NCI-H2196 treated with DMSO at 0.1 percent for 48 hours (cell line): ENCODE measurements around the gene ACTR1B.
"Not testable (repeated sequence)": the region's sequence is repeated elsewhere in the genome, so short reads cannot be mapped to it uniquely, and the experiment has no call there.

ENCODE experiments used
- DNase-seq: peaks from one replicate; lab custom pipeline; 2025; ENCODE audit not compliant: unreplicated experiment; lab: John Stamatoyannopoulos, UW

ACTR1B gene

GRCh38 chr2:97659256-97660043, 4.4 kb downstream of the ACTR1B start:
- no peak for DNase-seq

DNA sequence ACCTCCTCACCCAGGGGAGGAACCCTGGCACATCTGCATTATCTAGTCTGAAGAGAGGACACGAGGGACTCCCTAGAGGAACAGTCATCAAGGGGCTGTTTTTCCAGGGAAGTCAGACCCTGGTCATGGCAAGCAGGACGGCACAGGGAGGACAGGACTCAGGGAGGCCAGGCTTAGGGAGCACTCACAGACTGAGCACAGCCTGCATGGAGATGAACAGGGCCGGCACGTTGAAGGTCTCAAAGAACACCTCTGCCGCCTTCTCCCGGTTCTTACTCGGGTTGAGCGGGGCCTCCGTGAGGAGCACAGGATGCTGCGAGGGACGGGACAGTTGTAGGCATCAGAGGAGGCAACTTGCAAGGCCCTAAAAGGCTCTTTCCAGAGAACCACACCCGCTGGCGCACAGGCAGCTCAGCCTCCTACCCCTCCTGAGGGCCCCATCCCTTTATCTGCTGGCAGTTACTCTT, 5.1 kb downstream of the ACTR1B start:
- DNase-seq: no peak

DNA sequence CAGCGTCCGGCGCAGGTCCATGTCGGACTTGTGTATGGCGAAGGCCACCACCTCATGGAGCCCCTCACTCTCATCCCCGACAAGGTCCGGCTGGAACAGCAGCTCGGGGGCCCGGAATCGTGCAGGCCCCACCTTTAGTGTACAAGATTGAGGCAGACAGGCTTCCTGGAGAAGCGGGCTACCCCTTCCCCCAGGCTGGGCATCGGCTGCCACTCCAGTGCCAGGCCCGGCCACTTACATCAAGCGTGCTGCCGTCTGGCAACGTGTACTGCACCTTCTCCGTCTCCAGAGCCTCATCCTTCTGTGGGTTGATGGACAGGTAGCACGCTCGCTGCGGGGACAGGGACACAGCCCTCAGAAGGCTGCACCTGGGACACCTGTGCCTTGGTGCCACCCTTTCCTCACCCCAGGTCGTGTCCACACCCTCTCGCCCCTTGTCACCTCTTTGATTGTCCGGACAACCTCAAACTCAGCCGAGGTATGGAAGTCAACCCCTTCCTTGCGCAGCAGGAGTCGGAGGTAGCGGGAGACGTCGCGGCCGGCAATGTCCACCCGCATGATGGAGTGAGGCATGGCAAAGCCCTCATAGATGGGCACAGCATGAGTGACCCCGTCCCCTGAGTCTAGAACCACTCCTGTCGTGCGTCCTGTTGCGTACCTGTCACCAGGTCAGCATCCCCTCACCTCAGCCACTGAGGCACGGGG, 5.7 kb downstream of the ACTR1B start:
- DNase-seq: no peak

DNA sequence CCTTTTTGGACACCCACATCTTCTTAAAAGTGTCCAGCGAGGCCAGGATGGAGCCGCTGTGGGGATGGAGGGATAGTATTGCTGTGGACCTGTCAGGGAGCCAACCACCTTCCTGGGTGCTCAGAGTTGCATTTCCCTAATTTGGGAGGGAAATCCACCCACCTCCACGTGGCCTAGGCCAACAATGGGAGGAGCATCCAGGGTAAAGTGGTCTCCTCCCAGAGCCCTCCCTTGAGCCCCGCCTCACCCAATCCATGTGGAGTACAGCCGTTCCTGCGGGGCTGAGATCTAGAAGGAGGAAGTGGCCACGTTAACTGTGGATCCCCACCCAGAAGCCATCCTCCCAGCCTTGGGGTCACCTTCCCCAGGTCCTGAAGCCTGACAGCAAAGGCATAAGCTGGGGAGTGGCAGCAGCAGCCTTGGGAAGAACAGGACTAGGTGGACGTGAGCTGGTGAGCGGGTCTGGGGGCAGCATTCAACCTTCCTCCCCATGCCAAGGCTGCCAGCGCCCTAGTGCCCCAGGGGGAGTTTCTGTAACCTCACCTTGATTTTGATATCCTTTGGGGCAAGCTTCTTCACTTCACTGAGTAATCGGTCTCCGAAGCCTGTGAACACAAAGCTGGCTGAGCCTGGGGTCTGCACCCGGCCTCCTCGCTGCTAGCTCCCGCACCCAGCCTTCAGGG, 6.8 kb downstream of the ACTR1B start:
- no peak for DNase-seq

DNA sequence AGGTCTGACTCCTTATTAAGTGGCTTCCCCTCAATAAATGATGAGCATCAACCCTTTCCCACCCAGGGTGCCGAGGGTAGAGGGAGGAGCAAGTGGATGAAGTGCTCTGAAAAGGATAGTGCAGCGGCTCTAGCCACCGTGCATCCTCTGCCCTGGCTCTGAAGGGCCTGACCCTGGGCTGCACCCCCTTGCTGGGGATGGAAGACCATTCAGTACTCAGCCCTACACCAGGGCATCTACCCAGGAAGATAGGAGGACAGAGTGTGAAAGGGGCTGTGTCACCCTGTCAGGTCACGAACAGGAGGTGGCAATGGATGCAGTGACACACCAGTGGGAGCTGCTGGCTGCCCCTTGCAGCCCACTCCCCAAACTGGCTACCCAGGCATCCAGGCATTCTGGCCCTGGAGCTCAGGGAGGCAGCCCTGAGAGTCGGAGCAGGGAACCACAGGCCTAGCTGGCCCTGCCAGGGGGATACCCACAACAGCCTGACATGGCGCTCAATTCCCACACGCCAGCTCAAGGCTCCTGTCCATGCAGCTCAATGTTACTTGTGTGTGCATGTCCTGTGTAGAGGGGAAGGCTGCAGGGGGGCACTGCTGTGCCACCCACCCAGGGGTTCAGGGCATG, 7.6 kb downstream of the ACTR1B start:
- no peak for DNase-seq

DNA sequence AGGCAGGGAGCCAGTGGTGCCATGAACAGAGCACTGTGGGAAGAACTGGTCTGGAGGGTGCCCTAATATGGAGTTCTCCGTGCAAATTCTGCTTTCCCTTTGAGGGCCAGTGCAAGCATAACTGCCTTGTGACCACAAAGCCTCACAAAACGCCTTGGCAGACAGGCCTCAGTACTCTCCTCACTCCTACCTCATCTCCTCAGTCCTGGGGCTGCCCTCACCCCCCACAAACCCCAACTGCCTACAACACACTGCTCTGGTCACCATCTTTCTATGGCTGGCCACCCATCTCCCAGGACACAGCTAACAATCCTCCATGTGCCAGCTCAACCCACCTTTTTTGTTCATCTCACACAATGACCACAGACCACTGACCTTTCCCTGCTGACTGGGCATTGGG, 9.1 kb downstream of the ACTR1B start:
- no peak for DNase-seq

- DNase-seq: no peak
Observed at GRCh38 chr2:97654309-97654708, 9.5 kb downstream of the ACTR1B start.

- DNase-seq: no peak
Observed at GRCh38 chr2:97653874-97654273, 10.0 kb downstream of the ACTR1B start.

DNA sequence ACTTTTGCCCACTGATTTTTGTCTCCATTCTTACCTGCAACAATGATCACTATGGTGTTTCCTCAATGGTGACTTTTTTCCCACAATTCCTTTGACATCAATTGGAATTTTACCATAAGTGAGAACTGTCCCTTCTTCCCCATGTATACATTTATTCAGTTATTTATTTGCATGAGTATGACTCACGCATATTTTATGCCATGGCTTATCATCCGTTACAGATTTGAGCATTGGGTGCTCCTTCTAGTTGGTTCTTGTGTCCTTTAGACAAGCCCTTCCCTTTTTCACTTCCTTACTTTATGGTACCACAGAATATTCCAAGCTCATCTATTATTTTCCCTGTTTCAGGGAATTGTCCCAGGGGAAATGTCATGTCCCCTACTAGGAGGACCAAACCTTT, 10.4 kb downstream of the ACTR1B start:
- no peak for DNase-seq

GRCh38 chr2:97651114-97651513, 12.7 kb downstream of the ACTR1B start:
- no peak for DNase-seq

GRCh38 chr2:97646977-97647376, 16.9 kb downstream of the ACTR1B start:
- DNase-seq: no peak

DNA sequence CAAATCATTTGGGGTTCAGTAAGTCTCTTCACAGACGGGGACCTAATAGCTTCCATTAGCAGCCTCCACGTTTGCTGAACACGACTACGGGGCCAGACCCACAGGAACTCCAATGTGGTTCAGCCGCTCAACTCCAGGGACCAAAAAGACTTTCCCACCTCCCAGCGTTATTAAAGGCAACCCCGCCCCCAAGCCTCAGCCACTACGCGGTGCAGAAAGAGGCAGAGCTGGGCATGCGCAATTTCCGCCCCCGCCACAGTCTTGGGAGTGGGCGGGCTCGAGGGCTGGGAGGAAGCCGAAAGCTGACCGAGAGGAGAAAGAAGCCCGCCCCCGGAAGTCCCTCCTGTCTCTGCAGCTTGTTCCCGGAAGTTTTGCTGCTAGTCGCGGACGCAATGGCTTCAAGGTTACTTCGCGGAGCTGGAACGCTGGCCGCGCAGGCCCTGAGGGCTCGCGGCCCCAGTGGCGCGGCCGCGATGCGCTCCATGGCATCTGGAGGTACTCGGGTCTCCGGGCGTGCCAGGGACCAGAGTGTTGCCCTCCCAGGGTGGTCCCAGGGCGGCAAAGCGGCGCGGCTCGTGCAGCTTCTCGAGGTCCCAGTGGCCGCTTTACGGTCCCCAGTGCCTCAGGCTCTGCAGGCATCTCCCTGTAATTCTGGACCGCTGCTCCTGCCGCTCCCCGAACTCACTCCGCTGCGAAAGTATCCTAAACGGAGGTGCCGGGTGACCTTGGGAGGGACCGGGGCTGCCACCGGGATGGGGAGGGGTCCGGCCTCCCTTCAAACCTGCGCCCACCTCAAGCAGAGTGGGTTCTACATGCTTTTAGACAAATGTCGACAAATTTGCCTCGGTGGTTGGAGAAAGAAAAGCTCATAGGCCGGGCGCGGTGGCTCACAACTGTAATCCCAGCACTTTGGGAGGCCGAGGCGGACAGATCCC, 17.9 kb downstream of the ACTR1B start, which contains the start of gene COX5B:
Gene COX5B, plus strand, starts transcription at position 368 of the 935 bp plus-strand sequence. Its CDS starts 25 bp downstream, at position 393.
- DNase-seq: peak; percentile 99

DNA sequence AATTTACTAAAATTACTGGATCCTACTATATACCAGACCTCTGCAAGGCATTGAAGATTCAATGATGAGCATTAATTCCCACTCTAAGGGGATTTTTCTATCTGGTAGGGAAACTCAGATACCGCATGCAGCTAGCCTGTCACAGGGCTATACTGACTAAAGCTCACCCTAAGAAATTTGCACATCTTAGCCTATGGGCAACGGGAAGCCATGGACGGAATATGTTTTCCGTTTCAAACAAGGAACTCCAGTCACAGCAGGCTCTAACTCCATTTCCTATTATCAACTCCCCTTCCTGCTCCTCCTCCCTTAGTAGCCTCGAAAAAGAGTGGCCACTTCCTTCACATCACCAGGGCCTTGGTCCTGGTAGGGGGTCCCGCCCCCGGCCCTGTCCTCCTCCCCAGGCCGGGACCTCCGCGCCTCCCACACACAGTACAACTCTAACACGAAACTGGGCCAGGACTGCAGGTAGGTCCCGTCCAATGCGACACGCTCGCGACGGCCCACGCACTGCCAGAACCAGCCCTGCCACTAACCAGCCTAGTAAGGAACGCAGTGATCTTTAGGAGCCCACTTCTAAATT, 18.6 kb downstream of the ACTR1B start:
- no peak for DNase-seq

GRCh38 chr2:97644023-97644717, 19.7 kb downstream of the ACTR1B start:
- DNase-seq: no peak

GRCh38 chr2:97626049-97626430, 37.8 kb downstream of the ACTR1B start:
- DNase-seq: not testable (repeated sequence)

GRCh38 chr2:97625354-97626048, 38.3 kb downstream of the ACTR1B start:
- DNase-seq: not testable (repeated sequence)

DNA sequence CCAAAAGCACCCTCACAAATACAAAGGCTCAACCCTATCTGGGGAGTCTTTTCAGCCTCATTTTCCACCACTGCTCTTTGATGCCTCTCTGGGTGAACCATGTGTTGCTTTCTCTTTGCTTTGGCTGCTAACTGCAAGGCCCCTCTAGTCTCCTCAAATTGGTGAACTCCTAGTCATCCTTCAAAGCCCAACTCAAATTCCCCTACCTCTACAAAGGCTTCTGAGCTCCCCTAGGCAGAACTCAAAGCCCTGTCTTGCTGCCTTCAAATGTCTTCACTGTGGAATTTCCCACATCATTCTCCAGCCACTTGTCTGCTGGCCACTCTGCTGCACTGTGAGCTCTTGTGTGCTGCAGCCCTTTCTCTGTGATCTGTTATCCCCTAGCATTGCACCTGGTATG, 40.9 kb downstream of the ACTR1B start:
- not testable (repeated sequence) for DNase-seq

DNA sequence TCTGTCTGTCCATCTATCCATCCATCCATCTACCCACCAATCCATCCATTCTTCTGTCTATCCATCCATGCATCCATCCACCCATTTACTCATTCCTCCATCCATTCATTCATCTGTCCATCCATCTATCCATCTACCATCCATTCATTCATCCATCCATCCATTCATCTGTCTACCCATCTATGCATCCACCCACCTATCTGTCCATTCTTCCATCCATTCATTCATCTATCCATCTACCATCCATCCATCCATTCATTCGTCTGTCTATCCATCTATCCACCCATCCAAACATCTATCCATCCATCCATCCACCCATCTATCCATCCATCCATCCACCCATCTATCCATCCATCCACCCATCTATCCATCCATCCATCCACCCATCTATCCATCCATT, 43.4 kb downstream of the ACTR1B start:
- not testable (repeated sequence) for DNase-seq
